HG03066 (cell line): ENCODE data around the gene RNF44.
A peak's percentile ranks its signal among the peaks of the same experiment; 100 is the strongest.

ENCODE experiments used
- ATAC-seq: cut with Tn5 transposase; IDR thresholded peaks from one replicate; pipeline ENCODE4 v1.9.1; 2021; ENCODE audit warnings: low read depth; ENCODE audit not compliant: unreplicated experiment

The RNF44 gene

GRCh38 chr5:176536902-176537553 lies at the start of gene RNF44:
TSS of gene RNF44 (minus strand) at chr5:176537402. CDS start at chr5:176532472, 4,930 bp downstream.
- peak; percentile 45 for ATAC-seq

GRCh38 chr5:176583076-176583475 lies 45.9 kb upstream of the RNF44 start:
- ATAC-seq: no peak

GRCh38 chr5:176581361-176581760 lies 44.2 kb upstream of the RNF44 start:
- no peak for ATAC-seq

GRCh38 chr5:176579323-176579722 lies 42.1 kb upstream of the RNF44 start:
- ATAC-seq: no peak

GRCh38 chr5:176578391-176578808 lies 41.2 kb upstream of the RNF44 start:
- ATAC-seq: no peak

- no peak for ATAC-seq
Observed at GRCh38 chr5:176577312-176578176, 40.3 kb upstream of the RNF44 start.

GRCh38 chr5:176575488-176576422 lies 38.6 kb upstream of the RNF44 start:
- ATAC-seq: no peak

GRCh38 chr5:176575066-176575465 lies 37.9 kb upstream of the RNF44 start:
- no peak for ATAC-seq

GRCh38 chr5:176574297-176574591 lies 37.0 kb upstream of the RNF44 start:
- no peak for ATAC-seq

GRCh38 chr5:176573564-176574296 lies 36.5 kb upstream of the RNF44 start:
- ATAC-seq: no peak

- ATAC-seq: no peak
Observed at GRCh38 chr5:176570044-176570443, 32.8 kb upstream of the RNF44 start.

- no peak for ATAC-seq
Observed at GRCh38 chr5:176568657-176569056, 31.5 kb upstream of the RNF44 start.

GRCh38 chr5:176565760-176566288 lies 28.6 kb upstream of the RNF44 start:
- ATAC-seq: no peak

- ATAC-seq: no peak
Observed at GRCh38 chr5:176564002-176564401, 26.8 kb upstream of the RNF44 start.

GRCh38 chr5:176562189-176562588 lies 25.0 kb upstream of the RNF44 start:
- ATAC-seq: no peak

GRCh38 chr5:176561259-176561658 lies 24.1 kb upstream of the RNF44 start:
- ATAC-seq: no peak

GRCh38 chr5:176560364-176560763 lies 23.2 kb upstream of the RNF44 start:
- ATAC-seq: no peak

- ATAC-seq: no peak
Observed at GRCh38 chr5:176559683-176560082, 22.5 kb upstream of the RNF44 start.

- no peak for ATAC-seq
Observed at GRCh38 chr5:176557846-176558245, 20.6 kb upstream of the RNF44 start.
